ENCODE data around the gene TAF1D.

- no peak for TF ChIP-seq CTCF (IDR thresholded peaks at IDR 0.05)
- peak; percentile 36; the same call in 1 of the 2 replicates for TF ChIP-seq POLR2AphosphoS5 (IDR thresholded peaks at IDR 0.05; ENCODE audit: low read depth, low read length)
- no peak for TF ChIP-seq REST (IDR thresholded peaks at IDR 0.05; ENCODE audit: insufficient read depth in 1 of 2, low read depth in 2 of 2, low read length in 1 of 2)
These were observed 2.6 kb downstream of the TAF1D start for GRCh38 chr11:93738647-93739081.
